Caco-2 (cell line): ENCODE data around the gene CDK11B. TPM values are rescaled to one million over a fixed set of nuclear protein-coding genes. Genes with fewer than 3 reads are reported as not detected.

ENCODE experiments used
- BruUV-seq: library from RNA; stranded (reverse); fragments of 400-500 nt; replicated peaks from 2 replicates; lab custom pipeline; 2021; lab: Mats Ljungman, UMichigan
- CTCF ChIA-PET: fragments of 300-600 bp; sonication (Branson Sonifier 250); formaldehyde crosslinking; loops from one replicate; lab custom pipeline; 2022; ENCODE audit warnings: antibody characterized with exemption; lab: Charles Lee
- POLR2A ChIA-PET: fragments of 300-600 bp; sonication (Branson Sonifier 250); formaldehyde crosslinking; loops from one replicate; lab custom pipeline; 2022; ENCODE audit warnings: antibody characterized with exemption; lab: Charles Lee
- DNase-seq, 2 experiments: peaks; one replicate each; pipeline versions ENCODE4 v3.0.0 to v3.0.0-alpha.2; 2020 to 2022
- H3K27me3 ChIP-seq: replicated peaks from 2 replicates; pipeline ENCODE4 v1.6.0; 2011; ENCODE audit warnings: low read length; ENCODE audit not compliant: control insufficient read depth, insufficient read depth
- H3K36me3 ChIP-seq: 2 replicates; pipeline ENCODE4 v1.5.1; 2011; ENCODE audit warnings: low read length; ENCODE audit not compliant: control insufficient read depth, insufficient read depth
- H3K4me1 ChIP-seq: fragments of 250-450 bp; sonication (Bioruptor Pico); 2 replicates; pipeline ENCODE4 v1.5.1; 2020; ENCODE audit warnings: mild to moderate bottlenecking
- H3K4me3 ChIP-seq: 2 replicates; pipeline ENCODE4 v1.5.1; 2011; ENCODE audit warnings: low read depth, mild to moderate bottlenecking, control low read depth, low read length
- H3K9me3 ChIP-seq: fragments of 250-450 bp; sonication (Bioruptor Pico); 2 replicates; pipeline ENCODE4 v1.5.1; 2020; ENCODE audit warnings: mild to moderate bottlenecking, moderate library complexity
- H3K27ac Mint-ChIP-seq: one replicate; pipeline ENCODE4 v1.8.0; 2022; ENCODE audit warnings: mixed read lengths; ENCODE audit not compliant: unreplicated experiment
- H3K27me3 Mint-ChIP-seq: one replicate; pipeline ENCODE4 v1.8.0; 2022; ENCODE audit warnings: mixed read lengths; ENCODE audit not compliant: insufficient read depth, unreplicated experiment
- H3K36me3 Mint-ChIP-seq: one replicate; pipeline ENCODE4 v1.8.0; 2022; ENCODE audit warnings: mild to moderate bottlenecking, mixed read lengths; ENCODE audit not compliant: insufficient read depth, unreplicated experiment
- H3K4me1 Mint-ChIP-seq: one replicate; pipeline ENCODE4 v1.8.0; 2022; ENCODE audit warnings: low read depth, mixed read lengths; ENCODE audit not compliant: unreplicated experiment
- H3K4me3 Mint-ChIP-seq: one replicate; pipeline ENCODE4 v1.8.0; 2022; ENCODE audit warnings: mild to moderate bottlenecking, moderate library complexity, mixed read lengths; ENCODE audit not compliant: unreplicated experiment
- H3K9me3 Mint-ChIP-seq: one replicate; pipeline ENCODE4 v1.8.0; 2022; ENCODE audit warnings: mixed read lengths; ENCODE audit not compliant: unreplicated experiment
- intact Hi-C: fragments of 100-400 bp; cut with micrococcal nuclease; formaldehyde crosslinking; loops from one replicate; pipeline ENCODE4 v1.10.0; 2022; ENCODE audit not compliant: unreplicated experiment
- total RNA-seq: library from RNA; stranded (reverse); gene quantifications from 2 replicates; pipeline ENCODE4 v1.2.3, GENCODE V29; 2022
- TF ChIP-seq, protein P1 (sequence below), 2 experiments: fragments of 200-600 bp in 1 of 2; IDR thresholded peaks; 1 replicate in 1 of 2; 2 replicates in 1 of 2; pipeline versions ENCODE4 v1.5.1 to v1.8.0; 2011 to 2022; ENCODE audit warnings: antibody characterized with exemption in 1 of 2, control low read depth in 1 of 2, inconsistent platforms in 1 of 2, low read depth in 1 of 2, low read length in 1 of 2, mild to moderate bottlenecking in 1 of 2, moderate library complexity in 1 of 2; ENCODE audit not compliant: insufficient read depth in 1 of 2, severe bottlenecking in 1 of 2, unreplicated experiment in 1 of 2

CDK11B gene
- total RNA-seq, 1 experiment from 2014 or later = 30.2 TPM

DNA sequence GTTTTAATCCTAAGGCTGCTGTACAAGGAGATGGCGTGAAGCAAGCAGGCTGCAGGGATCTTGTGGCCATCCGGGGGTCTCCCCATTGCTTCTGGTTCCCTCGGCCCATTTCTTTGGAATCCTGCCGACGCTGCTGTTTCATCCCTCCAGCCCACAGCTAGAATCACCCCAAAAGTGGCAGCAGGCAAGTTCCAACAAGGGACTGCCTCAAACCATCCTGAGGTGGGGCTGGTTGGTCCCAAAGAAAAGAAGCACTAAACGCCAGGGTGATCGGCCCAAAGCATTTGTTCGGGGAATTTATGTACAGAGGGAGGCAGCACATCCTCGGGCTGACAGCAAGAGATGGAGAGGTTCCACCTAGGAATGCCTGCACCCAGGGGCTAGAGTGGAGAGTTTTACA lies 48.0 kb downstream of the CDK11B start:
- Histone ChIP-seq H3K9me3 (no peaks in the 10 kb centered on the region), H3K36me3 (no peaks in the 10 kb centered on the region), H3K4me1 (0 out of 2 replicates have a peak, but pooled peaks cover 5% of the 10 kb centered on the region), H3K4me3 (no peak overlapping the region), H3K27me3 (no peaks in the 10 kb centered on the region)
- ChIA-PET CTCF (no interaction called here), POLR2A (no interaction called here)
- no TSS peak for BruUV-seq
- Mint-ChIP-seq H3K4me3 (no peak overlapping the region), H3K4me1 (peaks cover 7% of the 10 kb centered on the region), H3K27me3 (no peaks in the 10 kb centered on the region), H3K36me3 (peaks cover 23% of the 10 kb centered on the region), H3K9me3 (no peaks in the 10 kb centered on the region), H3K27ac (no peak overlapping the region)
- intact Hi-C loops = no loop called here
- TF ChIP-seq, protein P1, sequence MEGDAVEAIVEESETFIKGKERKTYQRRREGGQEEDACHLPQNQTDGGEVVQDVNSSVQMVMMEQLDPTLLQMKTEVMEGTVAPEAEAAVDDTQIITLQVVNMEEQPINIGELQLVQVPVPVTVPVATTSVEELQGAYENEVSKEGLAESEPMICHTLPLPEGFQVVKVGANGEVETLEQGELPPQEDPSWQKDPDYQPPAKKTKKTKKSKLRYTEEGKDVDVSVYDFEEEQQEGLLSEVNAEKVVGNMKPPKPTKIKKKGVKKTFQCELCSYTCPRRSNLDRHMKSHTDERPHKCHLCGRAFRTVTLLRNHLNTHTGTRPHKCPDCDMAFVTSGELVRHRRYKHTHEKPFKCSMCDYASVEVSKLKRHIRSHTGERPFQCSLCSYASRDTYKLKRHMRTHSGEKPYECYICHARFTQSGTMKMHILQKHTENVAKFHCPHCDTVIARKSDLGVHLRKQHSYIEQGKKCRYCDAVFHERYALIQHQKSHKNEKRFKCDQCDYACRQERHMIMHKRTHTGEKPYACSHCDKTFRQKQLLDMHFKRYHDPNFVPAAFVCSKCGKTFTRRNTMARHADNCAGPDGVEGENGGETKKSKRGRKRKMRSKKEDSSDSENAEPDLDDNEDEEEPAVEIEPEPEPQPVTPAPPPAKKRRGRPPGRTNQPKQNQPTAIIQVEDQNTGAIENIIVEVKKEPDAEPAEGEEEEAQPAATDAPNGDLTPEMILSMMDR (IDR thresholded peaks at IDR 0.05; ENCODE audit: insufficient read depth in 1 of 2, low read depth in 1 of 2, low read length in 1 of 2, severe bottlenecking in 1 of 2, unreplicated experiment in 1 of 2) = no peak
- DNase-seq = no peak

DNA sequence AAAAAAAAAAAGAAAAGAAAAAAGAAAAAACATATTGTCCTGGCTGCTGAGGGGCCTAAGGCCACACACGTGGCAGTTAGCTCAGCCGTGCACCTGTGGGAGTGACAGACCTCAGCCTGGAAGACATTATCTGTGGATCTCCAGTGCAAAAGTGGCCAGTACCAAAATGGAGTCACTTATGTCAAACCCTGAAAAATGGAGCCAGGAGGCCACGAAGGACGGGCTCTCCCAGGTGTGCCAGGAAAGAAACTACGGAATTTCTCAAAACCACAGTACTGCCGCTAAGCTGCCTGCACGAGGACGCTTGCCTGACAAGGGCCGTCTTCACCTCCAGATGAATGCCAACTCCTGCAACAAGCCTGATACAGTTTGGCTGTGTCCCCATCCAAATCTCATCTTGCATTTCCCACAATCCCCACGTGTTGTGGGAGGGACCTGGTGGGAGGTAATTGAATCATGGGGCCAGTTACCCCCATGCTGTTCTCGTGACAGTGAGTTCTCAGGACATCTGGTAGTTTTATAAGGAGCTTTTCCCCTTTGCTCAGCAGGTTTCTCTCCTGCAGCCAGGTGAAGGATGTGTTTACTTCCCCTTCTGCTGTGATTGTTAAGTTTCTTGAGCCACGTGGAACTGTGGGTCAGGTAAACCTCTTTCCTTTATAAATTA lies 48.9 kb downstream of the CDK11B start:
- Histone ChIP-seq H3K36me3 (no peaks in the 10 kb centered on the region), H3K27me3 (no peaks in the 10 kb centered on the region), H3K4me3 (no peak overlapping the region), H3K4me1 (0 out of 2 replicates have a peak, but pooled peaks cover 5% of the 10 kb centered on the region), H3K9me3 (no peaks in the 10 kb centered on the region)
- POLR2A ChIA-PET = no interaction called here
- TF ChIP-seq, protein P1 (IDR thresholded peaks at IDR 0.05; ENCODE audit: insufficient read depth in 1 of 2, low read depth in 1 of 2, low read length in 1 of 2, severe bottlenecking in 1 of 2, unreplicated experiment in 1 of 2) = no peak
- intact Hi-C loops = no loop called here
- peaks cover 15% of the 10 kb centered on the region for H3K36me3 Mint-ChIP-seq
- no peak overlapping the region for H3K27ac Mint-ChIP-seq
- no peaks in the 10 kb centered on the region for H3K9me3 Mint-ChIP-seq
- no peaks in the 10 kb centered on the region for H3K27me3 Mint-ChIP-seq
- H3K4me1 Mint-ChIP-seq = peaks cover 7% of the 10 kb centered on the region
- H3K4me3 Mint-ChIP-seq = no peak overlapping the region
- BruUV-seq = no TSS peak
- DNase-seq = no peak
- CTCF ChIA-PET = no interaction called here

DNA sequence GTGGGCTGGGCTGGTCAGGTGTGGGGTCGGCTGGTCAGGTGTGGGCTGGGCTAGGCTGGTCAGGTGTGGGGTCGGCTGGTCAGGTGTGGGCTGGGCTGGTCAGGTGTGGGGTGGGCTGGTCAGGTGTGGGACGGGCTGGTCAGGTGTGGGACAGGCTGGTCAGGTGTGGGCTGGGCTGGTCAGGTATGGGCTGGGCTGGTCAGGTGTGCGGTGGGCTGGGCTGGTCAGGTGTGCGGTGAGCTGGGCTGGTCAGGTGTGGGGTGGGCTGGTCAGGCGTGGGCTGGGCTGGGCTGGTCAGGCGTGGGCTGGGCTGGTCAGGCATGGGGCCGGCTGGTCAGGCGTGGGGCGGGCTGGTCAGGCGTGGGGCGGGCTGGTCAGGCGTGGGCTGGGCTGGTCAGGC lies 52.6 kb downstream of the CDK11B start:
- Histone ChIP-seq H3K9me3 (no peaks in the 10 kb centered on the region), H3K27me3 (no peaks in the 10 kb centered on the region), H3K36me3 (no peaks in the 10 kb centered on the region), H3K4me3 (no peak overlapping the region), H3K4me1 (no peaks in the 10 kb centered on the region)
- no peaks in the 10 kb centered on the region for H3K27me3 Mint-ChIP-seq
- BruUV-seq = no TSS peak
- intact Hi-C loops = no loop called here
- no peaks in the 10 kb centered on the region for H3K4me1 Mint-ChIP-seq
- ChIA-PET POLR2A (no interaction called here), CTCF (no interaction called here)
- no peak overlapping the region for H3K4me3 Mint-ChIP-seq
- TF ChIP-seq, protein P1 (IDR thresholded peaks at IDR 0.05; ENCODE audit: insufficient read depth in 1 of 2, low read depth in 1 of 2, low read length in 1 of 2, severe bottlenecking in 1 of 2, unreplicated experiment in 1 of 2) = no peak
- DNase-seq = no peak
- H3K36me3 Mint-ChIP-seq = no peaks in the 10 kb centered on the region
- no peak overlapping the region for H3K27ac Mint-ChIP-seq
- H3K9me3 Mint-ChIP-seq = no peaks in the 10 kb centered on the region
